HG02840 (cell line): ENCODE data around the gene GFRA4.

Source experiments
- ATAC-seq: cut with Tn5 transposase; IDR thresholded peaks from one replicate; pipeline ENCODE4 v1.9.1; 2021; ENCODE audit warnings: mild to moderate bottlenecking, moderate library complexity, moderate number of reproducible peaks; ENCODE audit not compliant: unreplicated experiment, low FRiP score

The GFRA4 gene

DNA sequence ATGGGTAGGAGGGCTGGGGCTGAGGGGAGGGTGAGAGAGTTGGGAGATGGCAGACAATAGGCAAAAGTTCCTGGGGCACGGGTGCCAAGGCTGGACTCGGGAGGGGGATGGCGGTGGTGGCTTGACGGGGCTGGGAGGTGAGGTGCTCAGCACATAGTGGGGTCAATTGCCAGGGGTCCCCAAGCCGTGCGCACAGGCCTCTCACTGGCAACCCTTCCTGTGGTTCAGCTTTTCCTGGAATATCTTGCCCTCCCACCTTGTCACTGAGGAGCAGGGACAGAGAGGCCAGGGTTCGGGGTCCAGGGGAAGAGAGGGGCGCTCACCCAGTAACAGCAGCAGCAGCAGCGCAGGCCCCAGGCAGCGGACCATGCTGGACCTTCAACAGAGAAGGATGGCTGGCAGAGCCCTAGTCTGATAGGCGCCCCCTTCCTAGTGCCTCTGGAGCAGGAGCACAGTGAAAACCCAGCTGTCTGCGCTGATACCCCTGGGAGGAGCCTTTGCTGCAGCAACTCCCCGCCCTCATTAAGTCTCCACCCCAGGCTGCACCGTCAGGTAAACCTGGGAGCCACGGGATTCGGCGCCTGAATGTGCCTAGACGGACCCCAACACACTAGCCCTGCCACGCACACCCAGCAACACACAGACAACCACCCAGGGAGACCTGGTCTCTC, at the start of gene GFRA4:
TSS of gene GFRA4 (minus strand) at position 369 of the 671 bp plus-strand sequence. CDS start at position 369, 0 bp downstream.
- ATAC-seq: no peak

- no peak for ATAC-seq
These were observed 49.2 kb upstream of the GFRA4 start, which contains the start of gene SIGLEC1 for GRCh38 chr20:3712279-3712873. TSS of gene SIGLEC1 (minus strand) at chr20:3712600. CDS start at chr20:3707128, 5,472 bp downstream.

DNA sequence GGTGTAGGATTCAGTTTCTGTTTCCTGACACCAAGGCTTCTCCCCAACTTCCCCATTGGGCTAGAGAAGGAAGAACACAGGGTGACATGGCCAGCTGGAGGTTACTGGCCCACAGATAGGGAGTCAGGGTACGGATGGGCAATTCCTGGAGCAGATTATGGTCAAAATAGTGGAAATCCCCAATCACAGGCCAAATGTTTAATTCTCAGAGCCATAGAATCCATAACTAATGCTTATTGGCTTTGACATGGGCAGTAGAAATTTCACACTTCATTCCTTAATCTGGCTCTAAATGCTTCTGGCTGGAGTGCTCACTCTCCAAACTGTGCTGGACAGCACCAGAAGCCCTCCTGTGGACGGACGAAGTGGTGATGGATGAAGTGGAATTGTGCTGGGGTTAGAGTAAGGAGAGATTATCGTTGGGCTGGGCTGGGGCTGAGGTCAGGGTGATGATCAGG, 48.3 kb upstream of the GFRA4 start:
- no peak for ATAC-seq

DNA sequence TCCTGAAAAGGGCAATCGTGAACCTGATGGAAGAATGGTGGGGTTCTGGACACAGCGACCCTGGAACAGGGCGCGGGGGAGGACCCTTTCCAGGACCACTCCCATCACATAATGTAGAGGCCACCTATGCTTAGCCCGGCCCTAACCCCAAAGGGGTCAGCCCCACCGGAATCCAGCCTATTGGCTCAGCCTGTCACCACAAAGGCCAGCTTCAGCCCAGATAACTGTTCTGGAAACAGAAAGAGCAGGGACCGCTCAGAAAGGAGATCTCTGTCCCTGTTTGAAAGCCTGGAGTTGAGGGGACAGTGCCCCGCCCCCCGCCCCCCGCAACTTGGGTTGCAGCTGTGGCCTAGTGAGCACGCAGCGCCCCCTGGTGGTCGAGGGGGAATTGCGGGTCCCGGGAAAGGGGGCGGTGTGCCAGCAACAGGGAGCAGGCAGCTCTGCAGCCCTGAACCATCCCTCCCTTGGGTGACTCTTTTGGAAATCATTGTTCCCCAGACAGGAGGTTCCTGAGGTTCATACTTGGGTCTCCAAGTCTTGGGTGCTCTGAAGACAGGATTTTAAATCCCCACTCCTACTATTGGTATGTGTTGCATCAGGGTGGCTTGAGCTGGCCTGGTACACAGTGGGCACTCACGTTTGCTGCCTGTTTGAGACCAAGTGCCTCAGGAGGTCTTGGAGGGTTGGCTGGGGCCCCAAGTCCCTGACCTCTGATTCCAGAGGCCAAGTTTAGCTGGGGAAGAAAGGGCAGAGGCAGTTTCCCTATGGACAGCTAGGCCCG, 47.7 kb upstream of the GFRA4 start:
- ATAC-seq: no peak

- no peak for ATAC-seq
These were observed 46.8 kb upstream of the GFRA4 start for GRCh38 chr20:3710011-3710466.

DNA sequence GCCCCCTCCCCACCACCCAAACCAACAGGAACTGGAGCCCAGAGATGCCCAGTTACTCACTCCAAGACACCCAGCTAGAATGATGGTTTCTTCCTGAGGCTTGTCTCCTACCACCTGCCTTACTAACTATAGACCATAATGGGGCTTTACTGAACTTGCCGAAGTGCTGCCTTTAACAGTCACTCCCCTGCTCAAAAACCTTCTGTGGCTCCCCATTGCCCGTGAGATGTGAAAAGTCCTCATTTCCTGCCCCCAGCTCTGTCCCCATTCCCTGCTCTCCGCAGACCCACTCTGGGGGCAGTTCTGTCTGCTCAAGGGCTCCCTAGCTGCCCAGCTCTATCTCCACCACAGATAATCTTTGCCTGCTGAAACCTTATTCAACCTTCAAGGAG, 44.3 kb upstream of the GFRA4 start:
- ATAC-seq: no peak

DNA sequence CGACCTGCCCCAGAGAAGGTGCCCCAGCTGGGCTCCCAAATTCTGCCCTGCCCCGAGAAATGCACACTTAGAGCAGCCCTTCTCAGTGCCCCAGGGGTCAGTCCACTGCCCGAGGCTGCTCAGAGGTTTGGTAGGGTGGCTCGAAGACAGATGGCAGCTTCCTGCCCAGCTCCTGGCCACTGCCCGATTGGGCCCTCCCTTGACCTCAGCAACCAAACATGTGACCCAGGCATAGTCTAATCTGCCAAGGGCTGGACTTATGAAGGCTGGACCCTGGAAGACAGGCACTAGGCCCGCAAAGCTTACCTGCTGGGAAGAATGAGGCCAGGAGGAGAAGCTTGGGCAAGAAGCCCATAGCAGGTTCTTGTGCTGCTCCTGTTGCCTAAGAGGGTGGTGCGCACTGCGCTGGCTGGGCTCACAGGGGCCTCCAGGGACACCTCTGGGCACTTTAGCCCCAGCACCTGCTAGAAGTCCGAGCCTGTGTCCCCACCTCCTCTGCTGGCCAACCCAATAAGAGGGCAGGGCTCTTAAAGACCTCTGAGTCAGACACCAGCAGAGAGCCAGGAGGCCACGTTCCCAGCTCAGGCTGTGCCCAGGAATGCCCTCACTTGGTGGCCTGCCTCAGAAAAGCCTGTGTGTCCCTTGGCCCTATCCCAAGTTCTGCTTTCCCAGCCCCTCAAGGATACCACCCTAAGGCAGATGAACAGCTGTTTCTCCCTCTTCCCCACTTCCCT, 43.7 kb upstream of the GFRA4 start:
- ATAC-seq: no peak

- no peak for ATAC-seq
These were observed 43.0 kb upstream of the GFRA4 start for GRCh38 chr20:3705970-3706739.

DNA sequence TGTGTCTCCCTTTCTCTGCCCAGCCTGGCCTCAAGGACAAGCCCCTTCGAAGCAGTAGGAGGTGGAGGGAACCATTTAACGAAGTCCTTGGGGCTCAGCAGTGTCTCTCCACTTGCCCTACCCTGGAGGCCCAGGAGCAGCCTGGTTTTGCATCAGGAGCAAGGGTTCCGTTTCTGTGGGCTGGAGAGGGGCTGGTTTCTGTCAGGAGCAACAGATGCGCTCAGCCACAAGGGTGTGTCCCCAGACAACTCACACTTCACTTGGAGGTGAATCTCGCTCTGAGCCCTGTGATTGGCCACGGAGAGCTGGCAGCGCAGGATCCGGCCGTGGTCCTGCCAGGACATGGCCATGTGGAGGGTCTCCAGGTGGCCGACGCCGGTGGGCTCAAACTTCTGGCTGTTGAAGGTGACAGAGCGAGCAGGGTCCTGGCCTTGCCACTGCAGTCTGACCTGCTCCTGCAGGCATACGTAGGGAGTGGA, 42.3 kb upstream of the GFRA4 start:
- no peak for ATAC-seq

DNA sequence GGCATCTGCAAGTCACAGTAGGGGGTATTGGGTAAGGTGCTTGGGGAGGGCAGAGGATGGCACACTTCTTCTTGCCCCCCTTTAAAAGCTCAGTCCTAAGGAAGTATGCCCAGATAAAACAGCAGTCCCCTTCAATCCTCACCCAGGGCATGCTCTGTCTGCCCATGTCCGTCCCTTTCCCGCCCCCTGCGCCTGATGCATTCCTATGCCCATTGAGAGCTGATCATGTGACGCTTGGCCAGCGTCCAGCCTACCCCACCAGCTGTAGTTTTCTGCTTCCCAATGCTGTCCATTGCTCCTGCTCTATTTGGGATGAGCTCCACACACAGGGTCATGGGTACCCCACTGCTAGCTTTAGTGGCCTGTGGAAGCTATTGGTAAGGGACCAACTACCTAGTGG, 40.9 kb upstream of the GFRA4 start:
- ATAC-seq: no peak

- ATAC-seq: no peak
These were observed 39.6 kb upstream of the GFRA4 start for GRCh38 chr20:3702611-3703391.

- ATAC-seq: no peak
These were observed 38.1 kb upstream of the GFRA4 start for GRCh38 chr20:3701061-3701998.

- no peak for ATAC-seq
These were observed 35.8 kb upstream of the GFRA4 start for GRCh38 chr20:3699037-3699436.

- no peak for ATAC-seq
These were observed 35.4 kb upstream of the GFRA4 start for GRCh38 chr20:3698591-3699001.

GRCh38 chr20:3697588-3698305, 34.5 kb upstream of the GFRA4 start:
- no peak for ATAC-seq

- ATAC-seq: no peak
These were observed 33.8 kb upstream of the GFRA4 start for GRCh38 chr20:3696745-3697587.
